K562 (cell line): ENCODE results near the gene CD69. TPM values are rescaled to one million over a fixed set of nuclear protein-coding genes. Genes with fewer than 3 reads are reported as not detected.

Experiments used
- ATAC-seq: fragments of 200-7000 bp; cut with Tn5 transposase; 3 replicates; pipeline ENCODE4 v1.9.1; 2020; ENCODE audit warnings: moderate library complexity
- BruUV-seq: library from RNA; stranded (reverse); fragments of 400-500 nt; replicated peaks from 2 replicates; lab custom pipeline; 2021; lab: Mats Ljungman, UMichigan
- CTCF ChIA-PET: fragments of 300-600 bp; formaldehyde crosslinking; extraction: SDS; loops from one replicate; lab custom pipeline; 2021; ENCODE audit warnings: low intra/inter-chr PET ratio; lab: Yijun Ruan, JAX
- POLR2A ChIA-PET: fragments of 300-600, 350-650 bp; sonication (Branson Sonifier 250); formaldehyde crosslinking; extraction: SDS; loops from one replicate; lab custom pipeline; 2021; ENCODE audit warnings: antibody characterized with exemption, inconsistent platforms; lab: Yijun Ruan, JAX
- DNase-seq, 4 experiments: peaks; one replicate each; pipeline versions ENCODE4 v3.0.0 to v3.0.0-alpha.2; 2011 to 2018; ENCODE audit warnings: low spot score in 3 of 4, mixed read lengths in 3 of 4; ENCODE audit errors: extremely low read depth in 1 of 4
- FAIRE-seq: peaks from 2 replicates; lab custom pipeline; 2011; peaks lifted over from hg19 to GRCh38; lab: Jason Lieb, UNC
- H2AFZ ChIP-seq: 2 replicates; pipeline ENCODE4 v1.6.0; 2011; ENCODE audit warnings: low read depth, low read length, control low read depth, inconsistent platforms
- H3K27ac ChIP-seq: fragments of 200-600 bp; 3 replicates; pipeline ENCODE4 v1.8.0; 2011; ENCODE audit warnings: low read depth, mild to moderate bottlenecking, control low read depth, inconsistent platforms, low read length, moderate library complexity, mixed read lengths; ENCODE audit errors: extremely low read depth
- H3K27me3 ChIP-seq, 2 experiments: fragments of 300-600 bp in 1 of 2; 2 replicates in 1 of 2; 3 replicates in 1 of 2; pipeline versions ENCODE4 v1.6.0 to v1.8.0; 2011; ENCODE audit warnings: inconsistent platforms in 2 of 2, low read length in 2 of 2, mild to moderate bottlenecking in 1 of 2, mixed read lengths in 1 of 2, moderate library complexity in 1 of 2; ENCODE audit not compliant: control insufficient read depth in 2 of 2, insufficient read depth in 2 of 2
- H3K36me3 ChIP-seq: fragments of 300-600 bp; 3 replicates; pipeline ENCODE4 v1.8.0; 2011; ENCODE audit warnings: mild to moderate bottlenecking, low read length, inconsistent platforms; ENCODE audit not compliant: control insufficient read depth, insufficient read depth
- H3K4me1 ChIP-seq, 2 experiments: fragments of 200-600 bp in 1 of 2; replicated peaks in 1 of 2; 2 replicates in 1 of 2; 3 replicates in 1 of 2; pipeline versions ENCODE4 v1.5.1 to v1.8.0; 2011; ENCODE audit warnings: inconsistent platforms in 2 of 2, low read length in 2 of 2, mild to moderate bottlenecking in 1 of 2, mixed read lengths in 1 of 2, moderate library complexity in 1 of 2; ENCODE audit not compliant: control insufficient read depth in 2 of 2, insufficient read depth in 2 of 2
- H3K4me2 ChIP-seq: 2 replicates; pipeline ENCODE4 v1.6.1; 2011; ENCODE audit warnings: low read length, control low read depth, inconsistent platforms, mixed read lengths; ENCODE audit not compliant: insufficient read depth
- H3K4me3 ChIP-seq: fragments of 200-600 bp; sonication (generic), shearing (Covaris generic); 2 replicates; pipeline ENCODE4 v1.5.1; 2016; ENCODE audit warnings: control low read depth, inconsistent platforms
- H3K79me2 ChIP-seq: fragments of 200-600 bp; 3 replicates; pipeline ENCODE4 v1.8.0; 2011; ENCODE audit warnings: low read length, inconsistent platforms; ENCODE audit not compliant: control insufficient read depth, insufficient read depth
- H3K9ac ChIP-seq, 2 experiments: 2 replicates each; pipeline versions ENCODE4 v1.6.0 to v1.6.1; 2011; ENCODE audit warnings: low read depth in 2 of 2, low read length in 2 of 2, control low read depth in 1 of 2, inconsistent platforms in 1 of 2, mild to moderate bottlenecking in 1 of 2, mixed read lengths in 1 of 2; ENCODE audit not compliant: insufficient read depth in 1 of 2
- H3K9me1 ChIP-seq: one replicate; pipeline ENCODE4 v1.6.0; 2011; ENCODE audit warnings: inconsistent platforms, mild to moderate bottlenecking, low read length, moderate library complexity; ENCODE audit not compliant: control insufficient read depth, insufficient read depth
- H3K9me3 ChIP-seq: replicated peaks from 2 replicates; pipeline ENCODE4 v1.5.1; 2011; ENCODE audit warnings: low read depth, low read length, inconsistent platforms; ENCODE audit not compliant: control insufficient read depth, insufficient read depth
- H4K20me1 ChIP-seq: replicated peaks from 2 replicates; pipeline ENCODE4 v1.6.1; 2011; ENCODE audit warnings: low read length, inconsistent platforms, mixed read lengths; ENCODE audit not compliant: control insufficient read depth, insufficient read depth
- ARID1B ChIP-seq: fragments of 450-650 bp; IDR thresholded peaks from 2 replicates; pipeline ENCODE4 v1.6.1; 2016; ENCODE audit warnings: antibody characterized with exemption, mild to moderate bottlenecking, inconsistent platforms
- ATF6 ChIP-seq: sonication (generic); formaldehyde crosslinking; IDR thresholded peaks from 2 replicates; pipeline ENCODE4 v1.4.0; 2020; ENCODE audit warnings: mild to moderate bottlenecking, missing genetic modification reagents
- ESRRB ChIP-seq: fragments of 250-450 bp; sonication (Bioruptor Pico); IDR thresholded peaks from 2 replicates; pipeline ENCODE4 v1.5.0; 2020; ENCODE audit warnings: mild to moderate bottlenecking, moderate library complexity, borderline replicate concordance
- FIP1L1 ChIP-seq: fragments of 200-400 bp; formaldehyde crosslinking; IDR thresholded peaks from 2 replicates; pipeline ENCODE4 v1.6.1; 2018; ENCODE audit warnings: mild to moderate bottlenecking, low read depth, low read length; ENCODE audit not compliant: poor library complexity, severe bottlenecking
- FUS ChIP-seq: fragments of 200-400 bp; formaldehyde crosslinking; optimal IDR thresholded peaks from 2 replicates; pipeline ENCODE3; 2017; ENCODE audit warnings: low read depth, low read length
- HINFP ChIP-seq: fragments of 450-650 bp; conservative IDR thresholded peaks from 2 replicates; pipeline ENCODE4 v1.6.1; 2016; ENCODE audit warnings: missing genetic modification characterization, low read depth, mild to moderate bottlenecking, control low read depth, missing compliant biosample characterization
- IRF9 ChIP-seq: fragments of 450-650 bp; IDR thresholded peaks from 2 replicates; pipeline ENCODE4 v1.6.1; 2016; ENCODE audit warnings: missing biosample characterization, missing genetic modification characterization
- KDM4B ChIP-seq, 2 experiments: fragments of 450-650 bp in 1 of 2; sonication (generic) in 1 of 2; IDR thresholded peaks; 2 replicates each; pipeline ENCODE4 v1.6.1; 2016 to 2017; ENCODE audit warnings: borderline replicate concordance in 2 of 2, antibody characterized with exemption in 1 of 2, low read depth in 1 of 2, mild to moderate bottlenecking in 1 of 2
- MLX ChIP-seq, 2 experiments: fragments of 450-650 bp in 1 of 2; sonication (generic) in 1 of 2; formaldehyde crosslinking; conservative IDR thresholded peaks; 2 replicates each; pipeline versions ENCODE4 v1.4.0 to v1.8.1; 2020 to 2022; ENCODE audit warnings: mild to moderate bottlenecking in 1 of 2, missing genetic modification reagents in 1 of 2
- RUNX1 ChIP-seq: sonication (generic); IDR thresholded peaks from 2 replicates; pipeline ENCODE4 v1.6.1; 2016; ENCODE audit warnings: antibody characterized with exemption, low read depth
- SIX5 ChIP-seq, 2 experiments: IDR thresholded peaks; 2 replicates each; pipeline ENCODE4 v1.6.1; 2011; ENCODE audit warnings: low read length in 2 of 2, borderline replicate concordance in 1 of 2, low read depth in 1 of 2, mild to moderate bottlenecking in 1 of 2, moderate library complexity in 1 of 2; ENCODE audit not compliant: insufficient read depth in 1 of 2
- SUPT5H ChIP-seq: fragments of 450-650 bp; IDR thresholded peaks from 2 replicates; pipeline ENCODE4 v1.6.1; 2016
- YY1 ChIP-seq, 3 experiments: IDR thresholded peaks; 2 replicates each; pipeline ENCODE4 v1.6.1; 2011; ENCODE audit warnings: low read length in 2 of 3, mild to moderate bottlenecking in 2 of 3, moderate library complexity in 2 of 3, borderline replicate concordance in 1 of 3, control low read depth in 1 of 3, low read depth in 1 of 3; ENCODE audit not compliant: insufficient read depth in 3 of 3, insufficient replicate concordance in 2 of 3, control insufficient read depth in 1 of 3, insufficient read length in 1 of 3; ENCODE audit errors: extremely low read depth in 1 of 3
- ZNF655 ChIP-seq: fragments of 250-450 bp; sonication (Bioruptor Pico); IDR thresholded peaks from 2 replicates; pipeline ENCODE4 v1.5.0; 2021
- in situ Hi-C: fragments of 300-500 bp; cut with MboI; formaldehyde crosslinking; loops from 4 replicates; pipeline ENCODE4 v1.15.0; 2018; ENCODE audit warnings: inconsistent platforms, mixed read lengths
- intact Hi-C: fragments of 100-400 bp; cut with micrococcal nuclease; formaldehyde crosslinking; loops from 2 replicates; pipeline ENCODE4 v1.14.2; 2022
- polyA plus RNA-seq, 8 experiments: library from polyadenylated mRNA; depleted of rRNA in 4 of 8; stranded (reverse) in 5 of 8; unstranded in 3 of 8; fragments of >200 nt; fragmentation: Nextera tagmentation in 2 of 8; fragmentation: Illumina TruSeq in 1 of 8; extraction: Ambion mirVana in 2 of 8; extraction: Trizol in 1 of 8; gene quantifications; 2 replicates each; pipeline versions ENCODE4 v1.2.1 to v1.2.3, GENCODE V29; 2011 to 2014; ENCODE audit warnings: inconsistent platforms in 1 of 8, missing spikeins in 1 of 8
- total RNA-seq, 7 experiments: library from RNA; depleted of rRNA in 6 of 7; stranded (reverse); fragments of >200 nt in 6 of 7; fragmentation: Illumina TruSeq in 2 of 7; extraction: Trizol in 2 of 7; gene quantifications; 2 replicates each; pipeline versions ENCODE4 v1.2.1 to v1.2.3, GENCODE V29; 2011 to 2021; ENCODE audit warnings: low replicate concordance in 1 of 7

CD69 gene
- total and polyA plus RNA-seq, 9 of the 15 experiments (the other 6 are each of a cell fraction or from before 2014, with no cell fraction given): 11.7 to 243 (median 54.4) TPM

GRCh38 chr12:9755035-9755434 is 5.7 kb downstream of the CD69 start:
- no peaks in the 10 kb centered on the region; the same call in 1 of the 2 replicates for H4K20me1 ChIP-seq
- H3K27ac ChIP-seq: no peak overlapping the region
- no peaks in the 10 kb centered on the region for H3K27me3 ChIP-seq
- H3K4me1 ChIP-seq: no peaks in the 10 kb centered on the region; a peak in 1 of 5 replicates
- H3K9me3 ChIP-seq: no peaks in the 10 kb centered on the region
- ChIA-PET CTCF (no interaction called here), POLR2A (interaction anchor here (0.9 kb wide), 1 partner anchor 42 kb away, joined by 3 read pairs; no protein-coding TSS in a partner anchor)
- ATAC-seq: no peak
- H3K9ac ChIP-seq: no peak overlapping the region
- in situ Hi-C loops (no loop called here), intact Hi-C loops (no loop called here)
- no peak for DNase-seq
- FAIRE-seq: no peak
- H3K9me1 ChIP-seq: no peaks in the 10 kb centered on the region
- H3K36me3 ChIP-seq: peaks cover 43% of the 10 kb centered on the region
- H3K4me2 ChIP-seq: no peak overlapping the region
- no TSS peak for BruUV-seq
- H3K4me3 ChIP-seq: no peak overlapping the region
- H2AFZ ChIP-seq: no peak overlapping the region
- H3K79me2 ChIP-seq: peaks cover 63% of the 10 kb centered on the region
- TF ChIP-seq ESRRB (CRISPR knock-in tag): no peak
- no peak for TF ChIP-seq FUS
- 0 out of 2 replicates have a peak, but pooled peaks have one; percentile 17 for TF ChIP-seq SUPT5H
- no peak for TF ChIP-seq ARID1B
- no peak for TF ChIP-seq SIX5 (IDR thresholded peaks at IDR 0.05; ENCODE audit: borderline replicate concordance in 1 of 2, insufficient read depth in 1 of 2, low read depth in 1 of 2, low read length in 2 of 2)
- TF ChIP-seq YY1 (IDR thresholded peaks at IDR 0.05; ENCODE audit: borderline replicate concordance in 1 of 3, control insufficient read depth in 1 of 3, extremely low read depth in 1 of 3, insufficient read depth in 3 of 3, insufficient read length in 1 of 3, insufficient replicate concordance in 2 of 3, low read depth in 1 of 3, low read length in 2 of 3): peak in 1 of 3 experiments; percentile 26
- no peak for TF ChIP-seq ZNF655 (CRISPR knock-in tag)
- no peak for TF ChIP-seq FIP1L1
- no peak for TF ChIP-seq ATF6 (CRISPR knock-in tag)
- TF ChIP-seq KDM4B (IDR thresholded peaks at IDR 0.05; ENCODE audit: borderline replicate concordance in 2 of 2, low read depth in 1 of 2): no peak
- TF ChIP-seq RUNX1: no peak
- TF ChIP-seq HINFP (tag): no peak
- TF ChIP-seq IRF9 (tag): no peak
- TF ChIP-seq MLX (CRISPR knock-in tag; conservative IDR thresholded peaks at IDR 0.05): no peak
